NCI-H748 (cell line): ENCODE measurements around the gene ARHGAP11A.

Source experiments
- DNase-seq: peaks from one replicate; lab custom pipeline; 2025; ENCODE audit not compliant: unreplicated experiment; lab: John Stamatoyannopoulos, UW

ARHGAP11A gene

DNA sequence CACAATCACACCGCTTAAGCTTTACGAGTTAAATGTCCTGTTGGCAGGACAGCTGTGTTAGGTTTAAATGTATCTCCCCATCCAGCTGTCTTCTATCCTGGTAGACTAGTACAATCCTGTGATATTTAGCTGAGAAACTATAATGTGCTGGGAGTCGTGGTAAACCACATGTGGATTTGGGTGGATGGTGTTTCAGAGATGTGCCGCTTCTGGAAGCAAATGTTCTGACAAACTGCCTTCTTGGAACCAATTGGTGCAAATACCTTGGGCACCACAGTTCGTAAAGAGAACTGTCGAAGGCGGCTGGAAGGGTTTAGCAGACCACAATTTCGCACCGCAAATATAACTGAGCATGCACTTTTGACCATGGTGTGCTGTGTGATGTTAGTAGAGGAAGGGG, 41.2 kb downstream of the ARHGAP11A start:
- no peak for DNase-seq

DNA sequence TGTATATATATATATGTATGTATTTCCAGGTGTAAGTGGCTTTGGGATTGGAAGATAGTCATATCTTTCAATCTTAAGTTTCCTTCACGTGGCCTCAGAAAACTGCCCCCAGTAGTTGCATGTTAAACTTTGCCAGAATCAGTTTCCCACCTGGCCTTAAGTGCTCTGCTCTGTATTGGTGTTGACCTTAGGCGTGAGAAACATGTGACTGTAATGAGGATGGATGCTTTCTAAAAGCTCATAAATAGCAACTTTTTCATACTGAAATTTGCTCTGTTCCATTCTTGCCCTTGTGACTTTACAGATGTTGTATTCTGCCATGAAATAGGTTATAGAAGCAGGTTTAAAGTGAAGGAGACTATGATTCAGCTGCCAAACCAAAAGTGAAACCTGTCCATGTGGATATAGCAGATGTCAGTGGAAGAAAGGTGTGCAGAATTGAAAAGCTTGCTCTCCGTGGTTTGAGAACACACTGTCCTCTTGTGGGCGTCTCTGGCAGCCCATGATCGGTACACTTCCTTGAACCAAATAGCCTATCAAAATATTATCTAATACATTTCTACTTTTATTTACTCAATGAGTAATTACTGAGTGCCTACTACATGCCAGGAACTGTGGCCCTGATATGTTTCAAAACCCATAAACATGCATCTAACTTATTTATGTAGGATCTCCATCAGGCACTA, 42.0 kb downstream of the ARHGAP11A start:
- DNase-seq = no peak

DNA sequence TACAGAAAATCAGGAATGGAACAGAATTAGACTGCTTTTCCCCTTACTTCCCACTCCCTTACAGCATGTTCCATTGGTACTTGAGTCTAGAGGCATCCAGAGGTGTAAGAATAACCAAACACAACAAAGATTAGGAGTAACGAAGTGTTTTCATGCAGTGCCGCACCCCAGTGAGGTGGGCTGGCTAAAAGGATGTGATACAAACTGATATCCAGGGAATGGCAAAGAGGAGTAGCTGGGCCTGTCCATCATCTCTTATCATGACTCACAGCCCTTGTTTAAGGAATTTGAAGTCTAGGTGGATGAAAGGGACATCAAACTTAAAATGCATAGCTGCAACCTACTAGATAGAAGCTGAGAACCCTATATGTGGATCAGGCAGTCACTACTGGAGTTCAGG, 42.6 kb downstream of the ARHGAP11A start:
- DNase-seq = no peak

DNA sequence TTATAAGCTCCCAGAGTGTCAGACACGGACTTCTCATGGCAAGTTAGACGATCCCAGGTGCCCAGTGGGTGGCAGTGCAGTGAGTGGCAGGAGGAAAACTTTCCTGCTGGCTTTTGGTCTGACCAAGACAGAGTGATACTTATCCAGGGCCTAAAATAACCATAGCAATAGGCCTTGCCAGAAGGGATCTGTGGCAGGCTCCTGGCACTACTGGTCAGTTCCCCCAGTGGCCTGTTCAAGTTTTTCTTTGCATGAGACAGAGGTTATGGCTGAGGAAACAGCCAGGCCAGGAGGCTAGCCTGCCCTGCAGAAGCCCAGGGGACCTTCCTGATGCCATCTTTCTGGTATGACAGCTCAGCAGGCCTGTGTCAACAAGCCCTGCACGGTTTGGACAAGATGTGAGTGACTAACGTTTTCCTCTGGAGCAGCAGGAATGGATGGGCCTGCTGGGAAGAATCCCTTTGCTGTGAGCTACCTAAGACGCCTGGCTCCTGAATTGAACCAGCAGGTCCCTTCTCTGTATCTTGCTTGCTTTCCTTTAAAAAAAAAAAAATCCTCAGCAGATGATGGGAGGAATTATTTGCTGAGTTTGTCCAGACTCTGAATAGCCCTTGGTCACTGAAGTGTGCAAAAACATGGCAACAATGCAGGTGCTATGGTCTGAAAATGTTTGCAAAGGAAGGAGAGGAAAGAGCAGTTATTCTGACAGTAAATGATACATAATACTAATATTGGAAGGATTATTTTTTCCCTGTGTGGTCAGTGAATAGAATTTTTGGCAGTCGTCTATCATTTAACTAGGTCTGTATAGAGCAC, 44.2 kb downstream of the ARHGAP11A start:
- DNase-seq = no peak

DNA sequence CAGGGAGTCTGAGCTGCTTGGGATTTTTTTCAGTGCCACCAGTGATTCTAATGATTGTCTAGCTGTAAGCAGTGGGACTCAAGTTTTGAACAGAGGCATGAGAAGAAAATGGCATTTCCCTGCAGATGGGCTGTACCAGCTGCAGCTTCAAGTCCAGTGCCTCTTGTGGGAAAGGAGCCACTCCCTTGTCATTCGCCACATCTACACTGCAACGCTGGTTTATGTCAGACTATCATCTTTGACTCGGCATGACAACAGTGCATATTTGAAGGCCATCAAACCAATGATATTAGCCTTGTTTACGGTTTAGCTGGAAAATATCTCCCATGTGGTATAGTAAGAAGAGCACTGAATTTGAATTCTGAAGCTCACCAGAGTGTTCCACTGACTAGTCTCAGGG, 48.4 kb downstream of the ARHGAP11A start:
- DNase-seq = no peak

DNA sequence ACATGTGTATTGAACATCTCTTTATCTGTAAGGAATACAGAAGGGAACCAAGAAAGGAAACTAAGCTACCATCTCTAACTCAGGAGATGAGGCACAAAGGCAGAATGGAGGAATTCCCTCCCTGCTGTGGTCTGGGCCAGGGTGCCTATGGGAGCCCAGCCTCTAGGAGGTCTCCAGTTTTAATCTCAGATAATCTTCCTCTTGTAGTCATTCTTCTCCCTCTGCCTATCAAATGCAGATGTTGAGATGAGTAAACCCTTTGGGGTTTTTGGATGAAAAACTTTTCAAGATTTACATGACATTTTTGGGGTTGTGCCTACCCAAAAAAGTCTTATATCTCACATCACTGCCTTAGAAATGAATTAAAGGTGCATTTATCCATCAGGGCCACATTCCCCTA, 49.5 kb downstream of the ARHGAP11A start:
- DNase-seq = no peak

DNA sequence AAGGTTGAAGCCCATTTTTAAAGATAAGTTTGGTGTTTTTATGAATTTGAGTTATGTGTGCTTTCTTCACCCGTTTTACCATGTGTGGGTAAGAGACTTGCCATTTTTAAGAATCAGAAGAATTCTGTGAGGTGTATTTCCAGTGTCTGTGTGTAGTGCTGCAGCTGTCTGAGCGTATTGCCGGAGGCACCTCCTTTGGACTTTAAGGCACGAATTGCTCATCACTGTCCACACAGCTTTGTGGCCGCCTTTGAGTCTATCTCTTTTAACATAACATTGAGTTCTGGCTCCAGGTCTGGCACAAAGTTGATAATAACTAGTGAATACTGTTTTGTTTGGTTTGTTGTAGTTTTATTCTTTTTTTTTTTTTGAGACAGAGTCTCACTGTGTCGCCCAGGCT, 52.0 kb downstream of the ARHGAP11A start:
- no peak for DNase-seq

DNA sequence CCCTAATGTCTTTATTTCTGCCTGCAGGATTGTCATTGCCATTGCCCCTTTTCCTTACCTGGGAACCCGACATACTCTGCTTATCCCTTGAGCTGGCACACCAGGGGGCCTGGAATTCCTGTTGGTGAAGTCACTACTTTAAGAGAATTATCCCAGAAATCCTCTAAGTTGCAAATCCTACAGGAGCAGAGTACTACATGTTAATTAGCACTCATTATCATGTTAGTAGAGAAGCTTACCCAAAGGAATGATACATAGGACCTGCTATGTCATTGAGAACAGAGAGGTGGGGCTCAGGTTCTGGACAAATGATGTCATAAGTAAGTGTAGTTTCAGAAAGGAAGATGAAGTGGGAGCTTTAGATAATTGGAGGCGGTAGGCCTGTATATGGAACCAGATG, 53.6 kb downstream of the ARHGAP11A start:
- DNase-seq = no peak

DNA sequence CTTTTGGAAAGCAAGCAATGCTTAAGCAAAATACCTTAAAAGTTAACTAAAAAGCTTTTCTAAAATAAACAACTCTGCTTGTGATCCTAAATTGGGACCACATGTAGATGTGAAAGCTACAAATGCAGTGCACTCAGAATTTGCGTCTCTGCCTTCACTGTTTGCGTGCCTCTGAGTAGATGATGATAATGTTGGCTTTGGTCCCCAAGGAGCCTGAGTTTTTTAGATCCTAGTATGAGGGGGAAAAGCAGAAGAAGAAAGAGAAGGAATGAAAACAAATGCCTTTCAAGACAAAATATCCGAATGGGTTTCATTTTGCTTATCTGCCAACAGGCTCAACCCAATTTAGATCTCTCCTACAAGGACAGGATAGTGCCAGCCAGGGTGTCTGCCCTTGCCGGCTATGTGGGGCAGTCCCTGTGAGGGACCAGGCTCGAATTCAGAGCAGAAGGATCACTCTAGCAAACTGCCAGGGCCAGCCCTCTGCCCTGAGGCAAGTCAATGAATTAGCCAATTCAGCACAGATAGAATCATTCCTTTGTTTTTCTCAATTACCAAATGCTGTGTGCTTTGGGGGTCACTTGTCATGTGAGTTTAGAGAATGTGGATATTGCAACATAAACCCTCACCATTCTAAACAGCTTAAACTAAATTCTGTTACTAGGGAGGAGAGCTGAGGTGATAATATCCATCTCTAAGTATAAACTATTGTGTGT, 54.8 kb downstream of the ARHGAP11A start:
- no peak for DNase-seq

DNA sequence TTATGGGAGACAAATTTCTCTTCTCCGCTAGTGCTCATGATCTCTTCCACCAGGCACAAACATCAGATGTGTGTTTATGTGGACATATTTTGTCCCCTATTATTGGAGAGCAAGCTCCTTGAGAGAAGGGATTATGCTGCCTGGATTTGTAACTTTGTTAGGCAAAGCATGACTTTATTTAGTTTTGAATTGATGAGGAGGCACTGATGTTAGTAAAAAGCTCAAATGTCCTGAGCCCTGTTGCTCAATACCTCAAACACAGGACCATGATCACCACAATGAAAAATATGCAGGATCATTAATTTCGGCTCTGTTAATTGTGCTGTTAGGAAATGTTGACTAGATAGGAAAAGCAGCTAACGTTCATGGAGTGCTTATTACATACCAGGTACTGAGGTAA, 55.3 kb downstream of the ARHGAP11A start:
- DNase-seq = no peak

DNA sequence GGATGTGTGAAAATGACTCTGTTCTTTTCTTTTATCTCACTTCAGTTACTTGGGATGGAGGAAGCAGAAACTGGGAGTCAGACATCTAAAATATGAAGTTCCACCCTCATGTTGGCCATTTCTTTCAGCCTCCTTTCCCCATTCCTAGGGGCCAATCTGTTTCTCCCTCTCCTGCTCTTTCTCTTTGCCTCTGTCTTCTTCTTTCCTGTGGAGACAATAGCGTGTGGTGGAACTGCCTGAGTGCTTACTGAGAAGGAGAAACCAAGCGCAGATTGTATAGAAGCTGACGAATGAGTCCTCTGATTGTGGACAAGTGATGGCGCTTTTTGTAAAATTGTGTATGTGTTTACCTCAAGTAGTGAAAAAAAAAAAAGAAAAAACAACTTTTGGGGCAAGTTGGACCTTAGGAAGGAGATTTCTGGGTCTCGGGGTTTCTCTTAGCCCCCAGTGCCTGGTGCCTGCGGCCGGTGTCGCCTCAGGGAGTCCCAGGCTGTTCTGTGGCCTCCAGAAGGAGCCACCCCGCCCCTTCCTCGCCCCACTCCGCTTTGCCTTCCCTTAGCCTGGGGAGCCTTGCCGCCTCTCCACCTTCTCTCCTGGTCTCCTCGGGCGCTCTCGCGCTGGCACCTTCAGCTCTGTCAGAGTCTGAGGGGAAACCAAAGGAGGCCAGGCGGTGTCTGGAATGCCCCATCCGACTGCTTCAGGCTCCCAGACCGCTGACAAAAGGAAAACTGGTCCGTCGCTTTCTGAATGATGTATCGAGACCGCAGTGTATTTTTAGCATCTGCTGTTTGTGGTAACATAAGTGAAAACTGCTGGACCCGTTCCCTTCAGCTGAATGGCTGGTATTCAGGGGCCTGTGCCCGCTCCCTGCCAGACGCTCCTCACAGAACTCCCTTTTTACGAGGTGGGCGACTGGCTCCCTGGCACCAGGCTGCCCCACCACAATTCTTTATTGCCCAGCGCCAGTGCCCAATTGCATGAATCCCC, 56.3 kb downstream of the ARHGAP11A start:
- no peak for DNase-seq

DNA sequence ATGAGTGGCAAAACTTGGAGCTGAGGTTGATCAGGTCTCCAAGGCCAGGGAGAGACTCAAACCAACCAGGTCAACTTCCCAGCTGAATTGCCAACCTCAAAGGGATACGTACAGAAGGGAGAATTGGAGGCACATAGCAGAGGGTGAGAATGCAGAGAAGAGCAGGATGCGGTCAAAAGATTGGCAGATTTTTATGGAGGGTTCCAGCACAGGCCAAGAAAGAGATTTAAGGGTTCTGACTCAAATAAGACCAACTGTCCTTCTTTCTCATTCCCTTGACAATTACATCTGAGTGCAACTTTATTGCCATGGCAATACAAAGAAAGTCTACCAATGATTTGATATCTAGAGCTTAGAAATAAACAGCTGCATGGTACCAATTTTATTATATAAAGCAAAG, 59.4 kb downstream of the ARHGAP11A start:
- no peak for DNase-seq

DNA sequence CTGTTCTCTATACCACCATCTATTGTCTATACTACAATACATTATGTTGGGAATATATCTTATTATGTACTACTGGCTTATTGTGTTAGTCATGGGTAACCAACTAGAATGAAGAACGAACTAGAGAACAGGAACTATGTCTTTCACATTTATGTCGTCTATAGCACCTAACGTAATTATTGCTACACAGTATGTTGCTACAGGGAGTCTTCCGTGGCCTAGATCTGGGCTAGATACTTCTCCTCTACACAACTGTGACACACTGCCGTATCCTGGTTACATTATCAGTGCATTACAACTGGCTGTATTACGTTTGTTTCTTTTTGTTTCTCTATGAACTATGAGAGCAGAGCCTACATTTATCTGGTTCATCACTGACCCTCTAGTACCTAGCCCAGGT, 60.2 kb downstream of the ARHGAP11A start:
- no peak for DNase-seq

DNA sequence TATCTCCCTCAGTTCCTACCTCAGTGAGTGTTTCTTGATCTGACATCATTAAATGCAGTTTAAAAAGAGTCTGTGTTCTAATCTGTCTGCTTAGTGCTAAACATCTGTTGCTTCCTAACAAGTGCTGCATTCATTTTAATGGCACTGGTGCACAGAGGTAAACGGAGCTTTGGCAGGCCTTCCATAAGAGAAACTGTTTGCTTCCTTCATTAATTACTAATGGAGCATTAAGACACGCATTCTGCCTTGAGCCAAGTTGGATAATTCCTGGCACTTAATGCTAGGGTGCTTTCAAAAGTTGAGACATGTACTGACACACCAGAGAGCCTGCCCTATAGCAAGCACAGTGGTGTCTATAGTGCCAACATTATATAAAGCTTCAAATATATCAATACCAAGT, 60.9 kb downstream of the ARHGAP11A start:
- DNase-seq = no peak

DNA sequence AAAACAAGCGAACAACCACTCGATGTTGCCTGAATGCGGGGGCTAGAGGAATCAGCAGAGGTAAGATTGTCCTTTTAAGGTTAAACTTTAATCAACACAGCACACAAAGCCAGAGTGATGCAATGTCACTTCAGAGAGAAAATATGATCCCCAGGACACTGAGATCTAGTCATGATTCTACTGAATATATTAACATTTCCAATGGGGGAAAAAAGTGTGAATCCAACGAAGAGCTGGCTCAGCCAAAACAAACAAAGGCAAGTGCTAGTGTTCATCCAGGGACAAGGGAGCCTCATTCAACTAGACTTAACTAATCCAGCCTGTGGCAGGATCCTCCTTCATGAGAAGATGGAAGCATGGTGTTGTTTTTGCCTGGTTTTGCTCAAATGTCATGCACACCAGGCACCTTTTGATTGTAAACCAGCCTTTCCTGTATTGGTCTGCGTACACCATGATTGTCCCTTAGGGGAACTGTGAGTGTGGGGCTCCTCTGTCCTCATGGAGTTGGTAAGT, 62.0 kb downstream of the ARHGAP11A start:
- peak; percentile 47 for DNase-seq

DNA sequence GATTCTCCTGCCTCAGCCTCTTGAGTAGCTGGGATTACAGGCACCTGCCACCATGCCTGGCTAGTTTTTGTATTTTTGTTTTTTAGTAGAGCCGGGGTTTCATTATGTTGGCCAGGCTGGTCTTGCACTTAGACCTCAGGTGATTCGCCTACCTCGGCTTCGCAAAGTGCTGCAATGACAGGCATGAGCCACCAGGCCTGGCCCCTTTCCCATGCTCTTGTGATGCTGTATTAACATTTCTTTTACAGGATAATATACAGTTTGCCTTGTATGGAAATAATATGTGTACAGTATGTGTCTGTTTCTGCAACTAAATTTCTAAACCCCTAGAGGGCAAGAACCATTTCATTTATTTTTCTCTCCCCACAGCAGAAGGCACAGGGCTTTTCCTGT, 64.0 kb downstream of the ARHGAP11A start:
- no peak for DNase-seq

DNA sequence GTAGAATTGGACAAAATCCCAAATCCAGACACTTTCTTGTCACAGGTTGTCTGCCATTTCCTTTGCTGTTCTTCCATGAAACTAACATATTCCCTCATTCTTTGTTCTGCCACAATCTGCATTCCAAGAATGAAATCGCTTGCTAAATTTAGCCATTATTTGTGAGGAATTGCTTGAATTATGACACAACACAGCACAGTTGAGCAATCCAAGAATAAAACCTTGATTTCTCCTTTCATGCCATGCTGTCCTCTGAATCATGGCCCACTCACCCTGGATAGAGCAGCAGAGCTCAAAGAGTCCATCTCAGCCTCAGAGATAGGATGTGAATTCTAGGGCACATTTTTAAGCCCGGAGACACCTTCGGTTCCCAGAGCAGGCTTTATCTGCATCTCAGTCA, 67.3 kb downstream of the ARHGAP11A start:
- no peak for DNase-seq

DNA sequence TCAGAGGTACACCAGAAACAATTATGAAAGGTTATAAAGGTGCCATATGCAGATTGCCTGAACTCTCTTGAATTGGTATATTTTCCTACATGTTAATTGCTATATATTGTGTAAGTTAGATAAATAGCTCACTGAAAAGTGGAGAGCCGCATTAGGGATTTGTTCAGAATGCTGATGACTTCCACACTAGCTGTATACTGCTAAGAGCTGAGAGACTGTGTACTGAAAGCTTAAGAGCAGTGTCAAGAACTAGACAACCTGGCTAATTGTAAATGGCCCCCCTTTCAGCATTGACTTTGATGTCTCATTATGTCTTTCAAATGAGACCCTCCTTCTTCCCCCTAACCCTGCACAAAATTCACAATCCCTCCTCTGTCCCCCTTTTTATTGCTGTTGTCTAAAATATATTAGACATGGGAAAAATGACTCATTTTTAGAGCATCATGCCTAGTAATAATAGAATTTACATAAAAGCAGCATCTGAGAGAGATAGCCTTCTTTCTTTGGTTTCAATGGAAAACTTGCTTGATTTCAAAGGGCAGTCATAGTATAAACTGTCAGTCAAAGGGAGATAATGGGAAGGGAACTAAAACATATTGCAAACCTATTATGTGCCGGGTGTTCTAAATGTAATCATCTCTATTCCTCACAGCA, 67.8 kb downstream of the ARHGAP11A start:
- DNase-seq = no peak

DNA sequence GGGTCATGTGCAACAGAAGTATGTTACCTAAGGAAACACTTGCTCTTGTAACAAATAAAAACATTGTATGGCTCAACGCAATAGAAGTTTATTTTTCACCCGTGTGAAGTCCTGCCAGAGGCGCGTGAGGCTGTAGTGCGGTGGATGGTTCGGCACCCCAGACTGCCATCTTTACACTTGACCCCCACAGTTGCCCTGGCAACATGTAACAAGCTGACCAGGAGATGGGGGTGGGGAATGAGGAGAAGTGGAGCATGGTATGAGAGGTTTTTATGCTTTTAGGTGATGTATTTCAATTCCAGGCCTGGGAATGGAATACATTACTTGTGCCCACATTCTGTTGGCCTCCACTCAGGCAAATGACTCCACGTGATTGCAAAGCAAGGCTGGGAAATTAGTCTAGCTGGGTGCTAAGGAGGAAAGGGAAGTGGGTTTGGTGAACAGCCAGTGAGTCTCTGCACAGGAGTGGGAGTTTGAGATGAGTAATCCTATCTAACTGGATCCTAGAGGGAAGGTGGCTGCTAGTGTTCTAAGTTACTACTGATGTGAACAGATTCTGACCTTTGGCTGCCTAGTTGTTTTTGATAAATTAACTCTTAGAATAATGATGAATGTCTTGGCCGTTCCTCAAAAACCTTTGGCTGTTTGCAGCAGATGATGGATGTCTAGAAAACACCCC, 68.7 kb downstream of the ARHGAP11A start:
- DNase-seq = no peak

DNA sequence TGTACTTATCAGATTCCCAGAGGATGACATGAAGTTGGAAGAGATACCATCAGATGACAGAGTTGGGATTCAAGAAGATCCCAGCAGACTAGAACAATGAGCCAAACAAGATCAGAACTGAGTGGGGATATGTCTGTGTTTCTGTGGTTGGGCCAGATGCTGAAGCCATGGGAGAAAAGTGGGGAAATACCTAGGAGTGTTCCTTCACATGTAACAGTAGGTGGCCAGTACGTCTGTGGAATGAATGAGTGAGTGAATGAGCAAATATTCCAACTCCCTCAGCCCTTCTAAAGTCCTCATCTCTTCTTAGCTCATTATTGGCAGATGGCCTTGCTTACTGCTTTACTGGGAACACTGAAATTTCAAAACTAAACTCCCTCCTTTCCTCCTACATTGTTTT, 70.3 kb downstream of the ARHGAP11A start:
- no peak for DNase-seq
